GM23338 (cell line): ENCODE data around the gene GP2.

Experiments used
- EZH2phosphoT487 ChIP-seq: fragments of 200-600 bp; sonication (generic); IDR thresholded peaks from one replicate; pipeline ENCODE4 v1.8.1; 2018; ENCODE audit warnings: antibody characterized with exemption; ENCODE audit not compliant: unreplicated experiment
- JUNB ChIP-seq: IDR thresholded peaks from one replicate; pipeline ENCODE4 v1.6.1; 2016; ENCODE audit warnings: antibody characterized with exemption; ENCODE audit not compliant: unreplicated experiment
- POLR2AphosphoS5 ChIP-seq: IDR thresholded peaks from 2 replicates; pipeline ENCODE4 v1.6.1; 2016; ENCODE audit warnings: antibody characterized with exemption, low read depth
- TF ChIP-seq, protein P1 (sequence below), 2 experiments: fragments of 200-600 bp in 1 of 2; sonication (generic) in 1 of 2; conservative IDR thresholded peaks; 2 replicates each; pipeline versions ENCODE4 v1.5.1 to v1.6.1; 2016 to 2017; ENCODE audit warnings: antibody characterized with exemption in 2 of 2, low read depth in 2 of 2, mild to moderate bottlenecking in 2 of 2, moderate library complexity in 1 of 2

DNA sequence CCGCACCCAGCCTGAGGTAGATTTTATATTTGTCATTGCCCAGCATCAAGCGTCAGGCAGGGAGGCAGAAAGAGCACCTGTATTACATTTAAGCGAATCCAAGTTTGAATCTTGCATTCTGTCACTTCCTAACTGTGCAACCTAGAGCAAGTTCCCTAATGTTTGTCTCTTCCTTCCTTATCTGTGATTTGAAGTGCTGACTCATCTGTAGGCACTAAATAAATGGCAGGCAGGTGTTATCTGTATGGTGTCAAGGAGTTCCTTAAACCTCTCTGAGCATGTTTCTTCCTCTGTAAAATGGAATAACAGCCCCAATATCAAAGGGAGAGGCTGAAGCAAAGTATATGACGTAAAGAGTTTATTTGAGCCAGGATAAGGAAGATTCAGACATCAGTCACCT, 24.3 kb downstream of the GP2 start:
- TF ChIP-seq, protein P1, sequence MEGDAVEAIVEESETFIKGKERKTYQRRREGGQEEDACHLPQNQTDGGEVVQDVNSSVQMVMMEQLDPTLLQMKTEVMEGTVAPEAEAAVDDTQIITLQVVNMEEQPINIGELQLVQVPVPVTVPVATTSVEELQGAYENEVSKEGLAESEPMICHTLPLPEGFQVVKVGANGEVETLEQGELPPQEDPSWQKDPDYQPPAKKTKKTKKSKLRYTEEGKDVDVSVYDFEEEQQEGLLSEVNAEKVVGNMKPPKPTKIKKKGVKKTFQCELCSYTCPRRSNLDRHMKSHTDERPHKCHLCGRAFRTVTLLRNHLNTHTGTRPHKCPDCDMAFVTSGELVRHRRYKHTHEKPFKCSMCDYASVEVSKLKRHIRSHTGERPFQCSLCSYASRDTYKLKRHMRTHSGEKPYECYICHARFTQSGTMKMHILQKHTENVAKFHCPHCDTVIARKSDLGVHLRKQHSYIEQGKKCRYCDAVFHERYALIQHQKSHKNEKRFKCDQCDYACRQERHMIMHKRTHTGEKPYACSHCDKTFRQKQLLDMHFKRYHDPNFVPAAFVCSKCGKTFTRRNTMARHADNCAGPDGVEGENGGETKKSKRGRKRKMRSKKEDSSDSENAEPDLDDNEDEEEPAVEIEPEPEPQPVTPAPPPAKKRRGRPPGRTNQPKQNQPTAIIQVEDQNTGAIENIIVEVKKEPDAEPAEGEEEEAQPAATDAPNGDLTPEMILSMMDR (conservative IDR thresholded peaks at IDR 0.05; ENCODE audit: low read depth in 2 of 2), result no peak
- TF ChIP-seq EZH2phosphoT487, result no peak
- TF ChIP-seq POLR2AphosphoS5, result no peak
- TF ChIP-seq JUNB, result no peak
